Activated CD4-positive, alpha-beta T cell treated with anti-CD3 and anti-CD28 coated beads, Interleukin-2, Interleukin-4, amounts not matched to agents 100 ng/mL and 50 ng/mL, durations not matched to agents 16 hours and 8 hours (primary cell): Measurements from ENCODE around the gene VWA2.

ENCODE experiments used
- DNase-seq: peaks from one replicate; pipeline ENCODE4 v3.0.0-alpha.2; 2020; ENCODE audit warnings: low spot score

VWA2 gene, protein sequence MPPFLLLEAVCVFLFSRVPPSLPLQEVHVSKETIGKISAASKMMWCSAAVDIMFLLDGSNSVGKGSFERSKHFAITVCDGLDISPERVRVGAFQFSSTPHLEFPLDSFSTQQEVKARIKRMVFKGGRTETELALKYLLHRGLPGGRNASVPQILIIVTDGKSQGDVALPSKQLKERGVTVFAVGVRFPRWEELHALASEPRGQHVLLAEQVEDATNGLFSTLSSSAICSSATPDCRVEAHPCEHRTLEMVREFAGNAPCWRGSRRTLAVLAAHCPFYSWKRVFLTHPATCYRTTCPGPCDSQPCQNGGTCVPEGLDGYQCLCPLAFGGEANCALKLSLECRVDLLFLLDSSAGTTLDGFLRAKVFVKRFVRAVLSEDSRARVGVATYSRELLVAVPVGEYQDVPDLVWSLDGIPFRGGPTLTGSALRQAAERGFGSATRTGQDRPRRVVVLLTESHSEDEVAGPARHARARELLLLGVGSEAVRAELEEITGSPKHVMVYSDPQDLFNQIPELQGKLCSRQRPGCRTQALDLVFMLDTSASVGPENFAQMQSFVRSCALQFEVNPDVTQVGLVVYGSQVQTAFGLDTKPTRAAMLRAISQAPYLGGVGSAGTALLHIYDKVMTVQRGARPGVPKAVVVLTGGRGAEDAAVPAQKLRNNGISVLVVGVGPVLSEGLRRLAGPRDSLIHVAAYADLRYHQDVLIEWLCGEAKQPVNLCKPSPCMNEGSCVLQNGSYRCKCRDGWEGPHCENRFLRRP

DNA sequence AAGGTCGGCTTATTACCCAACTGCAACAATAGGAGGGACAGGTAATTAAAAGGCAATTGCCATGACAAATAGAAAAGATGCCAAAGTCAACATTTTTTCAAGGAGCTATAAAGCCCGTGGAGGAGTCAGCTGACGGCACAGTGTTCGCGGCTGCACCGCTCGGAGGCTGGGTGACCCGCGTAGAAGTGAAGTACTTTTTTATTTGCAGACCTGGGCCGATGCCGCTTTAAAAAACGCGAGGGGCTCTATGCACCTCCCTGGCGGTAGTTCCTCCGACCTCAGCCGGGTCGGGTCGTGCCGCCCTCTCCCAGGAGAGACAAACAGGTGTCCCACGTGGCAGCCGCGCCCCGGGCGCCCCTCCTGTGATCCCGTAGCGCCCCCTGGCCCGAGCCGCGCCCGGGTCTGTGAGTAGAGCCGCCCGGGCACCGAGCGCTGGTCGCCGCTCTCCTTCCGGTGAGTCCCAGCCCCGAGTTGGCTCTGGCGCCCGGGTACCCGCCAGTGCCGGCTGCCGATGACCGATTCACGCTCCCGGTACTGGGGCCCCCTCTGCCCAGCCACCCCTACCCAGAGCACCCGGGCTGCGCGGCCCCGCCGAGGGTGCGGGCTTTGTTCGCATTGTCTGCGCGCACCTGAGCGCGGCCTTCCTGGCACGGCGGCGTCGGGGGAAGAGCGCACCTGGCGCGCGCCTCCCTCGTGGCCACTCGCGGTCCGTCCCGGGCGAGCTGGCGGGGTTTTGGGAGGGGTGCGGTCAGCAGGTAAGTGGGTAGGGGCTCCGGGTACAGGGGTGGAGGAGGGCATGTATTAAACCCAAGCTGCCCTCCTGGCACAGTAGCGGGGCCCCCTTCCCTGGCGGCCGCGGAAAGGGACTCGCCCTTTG is at the start of gene VWA2:
VWA2 (plus strand) TSS at position 138 of the 877 bp plus-strand sequence. CDS start 9,460 bp downstream, outside the sequence.
- peak; percentile 9 for DNase-seq

DNA sequence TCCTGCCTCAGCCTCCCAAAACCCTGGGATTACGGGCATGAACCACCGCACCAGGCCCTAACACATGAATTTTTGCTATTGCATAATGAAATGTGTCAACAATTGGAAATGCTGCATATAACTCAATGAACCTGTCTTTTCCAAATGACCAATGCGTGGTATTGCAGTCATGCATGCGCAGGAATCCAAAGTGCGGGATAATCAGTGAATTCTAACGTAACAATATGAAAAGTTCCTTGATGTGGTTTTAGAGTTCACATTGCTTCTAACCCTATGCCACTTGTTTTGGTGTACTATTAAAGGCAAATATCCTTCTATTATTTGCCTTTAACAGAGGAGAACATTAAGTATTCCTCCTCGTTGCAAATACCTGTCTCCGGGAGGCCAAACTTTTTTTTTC is 49.4 kb upstream of the VWA2 start:
- no peak for DNase-seq

DNA sequence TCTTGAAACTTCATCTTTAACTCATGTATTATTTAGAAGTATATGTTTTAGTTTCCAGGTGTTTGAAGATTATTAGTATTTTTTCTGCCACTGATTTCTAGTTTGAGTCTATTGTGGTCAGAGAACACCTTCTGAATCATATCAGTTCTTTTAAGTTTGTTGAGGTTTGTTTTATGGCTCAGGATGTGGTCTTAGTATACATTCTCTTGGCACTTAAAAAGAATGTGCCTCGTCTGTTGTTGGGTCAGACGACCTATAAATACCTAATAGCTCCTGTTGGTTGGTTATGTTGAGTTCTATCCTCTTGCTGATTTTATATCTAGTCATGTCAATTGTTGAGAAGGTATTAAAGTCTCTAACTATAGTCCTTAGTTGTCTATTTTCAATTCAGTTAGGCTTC is 44.0 kb upstream of the VWA2 start:
- DNase-seq: peak; percentile 49

DNA sequence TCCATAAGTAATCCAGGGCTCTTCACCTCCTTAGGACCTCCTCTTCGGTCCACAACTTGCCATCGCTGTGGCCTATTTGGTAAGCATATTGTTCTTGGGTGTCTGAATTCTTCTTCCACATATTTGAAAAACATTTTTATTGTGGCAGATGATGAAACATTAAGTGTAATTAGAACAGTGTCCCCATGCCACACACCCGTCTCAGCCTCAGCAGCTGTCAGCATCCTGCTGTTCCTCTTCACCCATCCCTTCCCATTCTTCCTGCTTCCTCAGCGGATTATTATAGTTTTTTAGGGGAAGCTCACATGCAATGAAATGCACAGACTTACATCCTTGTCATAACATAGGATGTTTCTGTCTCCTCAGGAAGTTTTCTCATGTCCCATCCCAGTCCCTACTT is 39.8 kb upstream of the VWA2 start:
- DNase-seq: no peak

DNA sequence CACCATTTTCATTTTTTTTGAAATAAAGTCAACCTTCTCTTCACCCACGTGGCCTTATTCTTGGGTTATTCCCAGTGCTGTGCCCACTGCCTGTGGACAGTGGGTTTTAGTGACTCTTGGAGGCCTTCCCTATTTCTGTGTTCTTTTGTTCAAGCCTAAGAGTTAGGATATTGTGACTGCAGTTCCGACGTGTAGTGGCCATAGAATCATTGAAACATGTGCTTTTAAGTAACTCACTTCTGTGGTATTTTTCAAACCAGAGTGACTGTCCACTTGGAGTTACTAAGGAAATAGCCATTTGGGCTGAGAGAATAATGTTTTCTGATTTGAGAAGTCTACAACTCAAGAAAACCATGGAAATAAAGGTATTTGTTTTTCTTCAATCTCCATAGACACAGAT is 36.2 kb upstream of the VWA2 start:
- no peak for DNase-seq

DNA sequence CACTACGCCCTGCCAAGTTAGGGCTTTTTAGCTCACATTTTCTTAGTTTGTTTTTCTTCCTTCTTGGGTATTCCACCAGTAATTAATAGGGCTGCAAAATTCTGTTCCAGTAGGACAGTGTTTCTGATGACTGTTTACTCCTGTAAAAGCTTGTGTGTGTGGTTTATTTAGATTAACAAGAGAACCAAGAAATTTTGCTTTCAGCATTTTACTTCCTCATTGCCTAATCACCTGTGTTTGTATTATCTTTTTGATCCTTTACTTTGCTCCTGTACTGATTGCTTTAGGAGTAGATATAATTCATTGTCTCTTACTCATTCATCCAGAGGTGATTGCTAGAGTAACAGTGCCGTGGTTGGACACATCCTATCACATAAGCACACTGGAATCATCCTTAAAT is 32.2 kb upstream of the VWA2 start:
- DNase-seq: no peak

DNA sequence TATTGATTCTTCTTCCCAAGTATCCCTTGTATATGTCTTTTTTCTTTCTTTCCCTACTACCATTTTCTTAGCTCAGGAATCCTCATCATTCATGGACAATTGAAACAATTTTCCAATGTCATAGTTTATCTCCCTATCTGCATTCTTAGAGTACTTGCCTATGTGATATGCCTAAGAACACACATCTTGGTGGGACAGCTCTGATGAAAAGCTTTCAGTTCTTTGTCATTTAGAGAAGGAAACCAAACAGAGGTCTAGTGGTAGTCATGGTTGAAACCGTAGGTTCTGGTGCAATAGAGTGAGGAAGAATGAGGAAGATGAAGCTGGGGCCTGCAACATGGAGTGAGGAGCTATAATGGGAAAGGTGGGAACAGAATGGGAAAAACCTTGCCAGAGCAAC is 31.7 kb upstream of the VWA2 start:
- no peak for DNase-seq

DNA sequence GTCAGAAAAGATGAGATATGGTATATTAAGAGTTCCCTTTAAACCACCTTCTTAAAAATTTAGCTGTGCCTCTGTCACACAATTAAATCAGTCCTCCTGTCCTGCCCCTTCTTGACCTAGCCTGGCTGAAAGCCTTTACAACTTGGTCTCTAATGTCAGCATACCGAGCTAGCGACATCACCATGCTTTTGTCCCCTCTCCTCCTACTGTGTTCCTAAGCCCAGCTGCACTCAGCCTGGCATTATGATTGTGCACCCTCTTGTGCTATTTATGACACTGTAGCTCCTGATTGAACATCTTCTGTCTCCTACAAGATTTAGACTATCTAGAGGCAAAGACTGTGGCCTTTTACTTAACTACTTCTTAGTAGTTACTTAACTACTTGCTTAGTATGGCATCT is 30.7 kb upstream of the VWA2 start:
- DNase-seq: no peak

DNA sequence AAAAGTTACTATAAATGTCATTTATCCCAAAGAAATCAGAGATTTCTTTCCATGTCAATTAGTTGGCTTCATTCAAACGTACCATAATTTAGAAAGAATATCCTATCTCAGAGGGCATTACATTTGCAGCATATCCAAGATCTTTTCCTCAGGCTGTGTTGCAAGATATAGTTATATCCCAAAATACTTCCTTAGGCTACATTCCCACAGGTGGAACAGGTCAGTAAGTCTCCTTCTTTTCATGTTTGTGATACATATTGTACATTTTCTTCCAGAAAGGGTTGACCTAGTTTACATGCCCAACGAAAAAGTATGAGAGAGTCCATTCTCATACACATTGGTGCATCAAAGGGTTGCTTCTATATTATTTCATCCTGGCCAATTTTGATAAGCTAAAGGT is 26.9 kb upstream of the VWA2 start:
- no peak for DNase-seq

DNA sequence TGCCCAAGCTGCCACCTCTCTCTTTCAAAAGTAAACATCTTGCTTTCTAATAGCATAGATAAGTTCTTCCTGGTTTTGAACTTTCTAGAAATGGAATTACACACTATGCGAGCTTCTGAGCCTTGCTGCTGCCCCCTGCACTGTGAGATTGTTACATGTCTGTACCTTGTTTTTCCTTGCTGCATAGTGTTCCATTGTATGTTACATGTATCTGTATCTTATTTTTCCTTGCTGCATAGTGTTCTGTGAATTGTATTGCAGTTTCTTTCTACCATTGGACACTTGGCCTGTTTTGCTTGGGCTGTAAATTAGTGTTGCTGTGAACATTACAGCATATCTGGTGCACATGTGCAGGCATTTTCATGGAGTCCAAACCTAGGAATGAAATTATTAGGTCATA is 24.0 kb upstream of the VWA2 start:
- DNase-seq: no peak

DNA sequence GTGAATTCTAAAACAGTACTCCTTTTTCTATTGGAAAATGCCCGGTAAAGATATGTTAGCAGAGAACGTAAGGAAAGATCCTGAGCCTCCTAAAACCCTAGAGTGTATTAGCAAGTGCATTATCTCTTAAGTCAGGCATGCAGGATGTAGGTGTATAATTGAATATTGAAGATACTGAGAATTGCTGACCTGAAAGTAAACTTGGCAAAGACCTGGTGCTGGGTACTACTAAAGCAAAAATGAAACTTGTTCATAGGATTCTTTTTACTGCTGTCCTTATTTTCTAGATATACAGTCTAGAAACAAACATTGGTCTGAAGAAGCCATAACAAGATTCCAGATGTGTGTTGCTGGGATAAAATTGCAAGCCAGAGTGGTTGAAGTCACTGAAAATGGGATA is 18.8 kb upstream of the VWA2 start:
- no peak for DNase-seq

DNA sequence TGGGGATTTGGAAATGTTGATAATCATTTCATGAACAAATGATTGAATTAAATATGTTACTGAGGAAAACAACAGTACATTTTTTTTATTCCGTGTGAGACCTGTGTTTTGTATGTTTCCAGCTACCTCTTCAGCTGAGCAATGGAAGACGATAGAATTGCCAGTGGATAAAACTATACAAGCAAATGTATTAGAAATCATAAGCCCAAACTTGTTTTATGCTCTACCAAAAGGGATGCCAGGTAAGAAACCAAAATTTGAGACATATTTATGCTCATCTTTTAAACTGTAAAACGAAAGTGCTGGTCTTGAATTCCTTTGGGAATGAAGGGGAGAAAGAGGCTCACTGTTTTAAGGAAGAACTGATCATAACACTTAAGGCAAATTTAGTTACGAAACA is 17.8 kb upstream of the VWA2 start:
- no peak for DNase-seq

DNA sequence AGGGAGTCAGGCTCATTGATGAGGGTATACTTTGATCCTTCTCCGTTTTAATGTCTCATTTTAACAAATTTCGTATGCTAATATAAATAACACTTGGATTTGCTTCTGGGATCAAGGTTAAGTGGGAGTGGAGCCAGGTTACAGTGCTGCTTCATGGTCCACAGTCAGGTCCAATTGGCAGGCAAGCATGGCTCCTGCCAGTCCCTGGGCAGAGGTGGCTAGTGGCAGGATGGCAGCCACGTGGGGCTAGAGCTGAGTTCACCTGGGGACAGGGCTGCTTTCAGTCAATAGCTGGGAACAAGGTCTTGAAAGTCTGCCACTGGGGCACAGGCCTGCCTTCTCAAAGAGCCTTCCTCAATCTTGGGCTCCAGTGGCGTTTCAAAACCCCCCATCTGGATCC is 16.0 kb upstream of the VWA2 start:
- no peak for DNase-seq

DNA sequence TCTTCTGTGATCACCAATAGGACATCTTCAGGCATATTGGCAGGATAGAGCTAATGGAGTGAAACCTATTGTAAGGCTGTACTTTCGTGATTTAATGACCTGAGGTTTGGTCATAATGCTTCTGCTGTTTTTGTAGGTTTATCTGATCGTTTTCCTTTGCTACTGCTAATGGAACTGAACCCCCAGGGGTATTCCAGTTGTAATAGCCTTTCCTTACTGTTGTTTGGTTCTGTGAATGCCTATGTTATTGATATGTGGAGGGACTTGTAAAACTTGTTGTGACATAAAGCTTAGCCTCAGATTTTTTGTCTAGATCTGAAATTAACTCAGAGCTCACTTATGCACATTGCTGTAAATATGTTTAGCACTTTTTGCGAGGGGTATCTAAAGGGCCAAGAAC is 10.9 kb upstream of the VWA2 start:
- DNase-seq: no peak

DNA sequence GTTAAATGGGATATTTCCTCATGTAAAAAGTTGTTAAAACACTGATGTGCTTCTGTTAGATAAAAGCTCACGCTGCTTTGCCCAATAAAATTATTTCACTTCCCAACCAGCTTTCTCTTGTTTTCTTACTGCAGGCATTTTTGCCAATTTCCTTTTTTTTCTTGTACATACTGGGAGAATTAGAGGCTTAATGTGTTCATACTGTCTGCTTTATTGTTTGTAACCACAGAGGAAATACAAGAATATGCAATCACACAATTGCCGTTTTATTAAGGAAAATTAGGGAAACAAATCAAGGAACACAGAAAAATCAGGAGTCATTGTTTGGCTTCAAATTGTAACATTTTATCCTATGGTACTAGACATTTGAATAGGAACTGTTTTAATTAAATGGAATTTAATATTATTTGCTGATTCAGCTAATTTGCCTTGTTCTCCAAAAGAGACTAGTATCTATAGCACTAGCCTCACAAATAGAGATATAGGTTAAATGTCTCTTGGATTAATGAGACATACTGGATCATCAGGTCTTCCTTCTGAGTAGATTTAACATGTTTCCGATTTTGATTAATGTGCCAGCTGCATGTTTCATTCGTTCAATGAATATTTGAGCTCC is 6.4 kb upstream of the VWA2 start:
- DNase-seq: no peak

DNA sequence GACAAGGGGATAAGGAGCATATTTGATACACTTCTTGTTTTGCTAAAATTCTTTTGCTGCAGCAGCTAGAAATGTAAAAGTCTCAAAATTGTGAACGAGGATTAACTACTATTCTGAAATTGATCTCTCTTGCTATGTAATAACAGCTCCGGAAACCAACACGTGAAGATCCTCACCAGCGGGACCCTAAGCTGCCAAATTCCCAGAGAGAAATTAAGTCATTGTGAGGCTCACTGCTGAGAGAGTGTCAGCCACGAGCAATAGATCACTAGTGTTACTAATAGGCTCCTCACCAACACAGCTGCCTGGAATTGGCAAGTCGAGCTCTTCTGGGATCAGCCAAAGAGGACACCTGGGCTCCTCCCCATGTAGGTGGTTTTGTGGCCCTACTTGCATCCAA is 5.6 kb upstream of the VWA2 start:
- DNase-seq: no peak

DNA sequence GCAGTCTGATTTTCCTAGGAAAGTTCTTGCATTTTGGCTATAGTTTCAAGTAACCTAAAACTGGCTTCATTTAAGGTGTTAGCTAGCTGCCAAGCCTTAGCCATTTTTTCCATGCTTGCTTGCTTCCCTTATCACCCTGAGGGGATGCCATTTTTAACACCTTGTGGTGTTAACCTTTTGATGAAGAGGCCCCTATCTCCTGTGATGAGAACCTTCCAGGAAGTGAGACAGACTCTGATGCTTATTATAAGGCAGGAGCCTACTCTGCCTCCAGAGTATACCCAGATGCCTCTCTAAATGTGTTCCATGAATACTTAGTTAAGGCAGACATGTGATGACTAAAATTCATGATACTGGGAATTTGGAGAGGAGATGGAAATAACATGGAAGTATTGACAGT is 4.9 kb upstream of the VWA2 start:
- DNase-seq: no peak

DNA sequence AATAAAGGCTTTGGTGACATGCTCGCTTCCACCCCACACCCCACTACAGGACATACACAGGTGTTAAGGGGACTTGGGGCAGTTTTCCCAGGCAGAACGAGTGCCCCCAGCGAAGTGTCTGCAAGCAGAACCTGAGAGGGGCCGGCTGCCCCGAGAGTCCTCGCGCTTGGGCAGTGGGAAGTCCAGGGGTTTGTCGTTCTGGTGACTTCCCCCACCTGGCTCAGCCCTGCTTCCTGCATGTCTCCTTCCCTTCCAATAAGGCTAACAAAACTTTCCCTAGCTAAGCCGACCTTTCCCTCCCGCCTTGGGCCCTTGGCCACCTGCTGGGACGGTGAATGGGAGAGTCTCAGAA is 916 bp downstream of the VWA2 start:
- DNase-seq: no peak

DNA sequence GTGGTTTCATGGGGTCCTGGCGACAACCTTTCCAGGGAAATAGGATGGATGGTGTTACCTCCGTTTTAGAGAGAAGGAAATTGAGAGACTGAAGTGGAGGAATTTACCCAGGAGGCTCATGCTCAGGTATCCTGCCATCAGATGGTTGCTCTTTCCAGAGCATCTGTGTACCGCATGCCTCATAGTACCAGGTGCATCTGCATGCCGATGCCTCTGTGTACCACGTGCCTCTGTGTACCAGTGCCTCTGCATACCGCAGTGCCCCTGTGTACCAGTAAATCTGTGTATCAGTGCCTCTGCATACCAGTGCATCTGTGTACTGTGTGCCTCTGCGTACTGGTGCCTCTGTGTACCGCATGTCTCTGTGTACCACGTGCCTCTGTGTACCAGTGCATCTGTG is 3.2 kb downstream of the VWA2 start:
- DNase-seq: no peak

DNA sequence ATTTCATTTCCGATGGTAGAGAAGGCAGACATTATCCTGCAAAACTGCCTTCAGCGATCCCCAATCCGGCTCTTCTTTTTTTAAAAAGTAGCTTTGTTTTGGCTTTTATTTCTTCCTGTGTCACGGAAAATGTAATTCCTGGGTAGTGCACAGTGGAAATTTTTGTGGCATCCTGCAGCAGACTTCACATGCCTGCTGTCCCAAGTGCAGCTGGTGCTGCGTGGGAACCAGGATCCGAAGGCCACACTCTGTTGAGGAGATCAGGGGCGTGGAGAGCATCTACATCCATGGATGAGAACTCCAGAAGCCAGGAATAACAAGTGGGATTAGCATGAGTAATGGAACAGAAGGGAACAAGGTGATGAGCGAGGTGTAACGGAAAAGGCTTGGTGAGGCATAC is 4.6 kb downstream of the VWA2 start:
- DNase-seq: no peak

DNA sequence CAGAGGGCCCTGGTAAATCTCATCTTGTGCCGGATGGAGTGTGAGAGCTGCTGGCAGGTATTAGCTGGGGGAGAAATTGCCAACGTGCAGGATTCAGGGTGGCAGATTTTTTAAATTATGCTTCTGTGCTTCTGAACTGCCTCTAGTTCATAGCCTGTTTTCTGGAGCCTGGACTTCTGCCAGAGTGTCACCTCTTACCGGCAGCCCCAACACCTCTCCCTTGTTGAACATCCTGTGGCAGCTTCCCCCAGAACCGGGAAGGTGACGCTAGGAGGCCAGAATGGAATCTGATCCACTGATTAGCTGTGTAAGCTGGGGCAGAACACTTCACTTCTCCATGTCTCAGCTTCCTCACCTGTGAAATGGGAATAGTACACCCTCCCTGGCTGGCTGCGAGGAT is 5.1 kb downstream of the VWA2 start:
- DNase-seq: no peak

DNA sequence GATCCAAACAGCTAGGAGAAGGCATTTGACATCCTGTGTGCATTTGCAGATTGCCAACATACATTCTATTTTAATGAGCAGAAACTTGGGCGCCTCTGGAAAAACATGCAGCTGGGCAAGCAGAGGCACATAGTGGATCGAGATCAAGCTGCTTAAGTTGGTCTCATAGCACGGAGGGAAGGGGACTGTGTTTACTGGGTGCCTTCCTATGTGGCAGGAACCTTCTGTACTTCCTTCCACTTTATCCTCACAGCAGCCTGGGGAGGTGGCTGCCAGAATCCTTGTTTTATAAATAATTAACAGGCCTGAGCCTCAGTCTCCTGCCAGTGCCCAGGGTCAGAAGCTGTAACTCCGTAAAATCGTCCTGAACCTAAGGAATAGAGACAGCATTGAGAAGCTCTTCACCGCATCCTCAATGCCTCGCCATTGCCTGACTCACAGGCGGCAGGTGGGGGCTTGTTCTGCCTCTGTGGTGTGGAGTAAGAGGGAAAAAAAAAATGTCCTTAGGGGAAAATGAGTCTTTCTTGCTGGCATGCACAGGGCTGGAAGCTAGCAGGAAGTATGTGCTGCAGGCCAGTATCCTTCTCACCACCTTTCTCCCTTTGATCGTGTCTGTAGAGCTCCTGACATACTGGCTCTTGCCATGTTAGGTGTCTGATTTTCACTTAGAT is 6.2 kb downstream of the VWA2 start:
- DNase-seq: no peak
